IMR-90 (cell line): ENCODE measurements around the gene MAP3K8. TPM values are rescaled to one million over a fixed set of nuclear protein-coding genes. Genes with fewer than 3 reads are reported as not detected.

Source experiments
- ATAC-seq: fragments of 200-7000 bp; cut with Tn5 transposase; 2 replicates; pipeline ENCODE4 v1.9.1; 2020; ENCODE audit warnings: low read depth, mild to moderate bottlenecking, moderate library complexity
- BruUV-seq: library from RNA; stranded (reverse); fragments of 400-500 nt; replicated peaks from 2 replicates; lab custom pipeline; 2021; lab: Mats Ljungman, UMichigan
- CTCF ChIA-PET: fragments of 300-600 bp; formaldehyde crosslinking; extraction: SDS; loops from one replicate; lab custom pipeline; 2021; ENCODE audit warnings: antibody characterized with exemption; lab: Yijun Ruan, JAX
- POLR2A ChIA-PET: fragments of 300-600 bp; sonication (Branson Sonifier 250); formaldehyde crosslinking; loops from one replicate; lab custom pipeline; 2022; ENCODE audit warnings: antibody characterized with exemption; ENCODE audit not compliant: unreplicated experiment; lab: Charles Lee
- DNase-seq: peaks from one replicate; pipeline ENCODE4 v3.0.0; 2013
- H2AFZ ChIP-seq: replicated peaks from 2 replicates; pipeline ENCODE3; 2013; ENCODE audit warnings: low read length, mild to moderate bottlenecking; ENCODE audit not compliant: poor library complexity
- H2AK5ac ChIP-seq: 2 replicates; pipeline ENCODE4 v1.6.1; 2013; ENCODE audit warnings: low read depth, low read length, inconsistent platforms
- H2AK9ac ChIP-seq: replicated peaks from 2 replicates; pipeline ENCODE3; 2013; ENCODE audit warnings: mild to moderate bottlenecking, low read depth, low read length, moderate library complexity; ENCODE audit not compliant: poor library complexity
- H2BK120ac ChIP-seq: 2 replicates; pipeline ENCODE4 v1.6.1; 2013; ENCODE audit warnings: low read depth, low read length, inconsistent platforms
- H2BK15ac ChIP-seq: 3 replicates; pipeline ENCODE4 v1.6.1; 2013; ENCODE audit warnings: low read depth, low read length, inconsistent platforms
- H2BK20ac ChIP-seq: 2 replicates; pipeline ENCODE4 v1.6.1; 2013; ENCODE audit warnings: low read depth, mild to moderate bottlenecking, inconsistent platforms, low read length, moderate library complexity
- H2BK5ac ChIP-seq: 2 replicates; pipeline ENCODE4 v1.6.1; 2013; ENCODE audit warnings: mild to moderate bottlenecking, low read depth, low read length, inconsistent platforms; ENCODE audit not compliant: poor library complexity, severe bottlenecking
- H3K14ac ChIP-seq: replicated peaks from 2 replicates; pipeline ENCODE4 v1.6.1; 2013; ENCODE audit warnings: low read depth, low read length, inconsistent platforms
- H3K18ac ChIP-seq: 2 replicates; pipeline ENCODE4 v1.6.1; 2013; ENCODE audit warnings: low read depth, low read length, control low read depth
- H3K23ac ChIP-seq: 2 replicates; pipeline ENCODE4 v1.6.1; 2013; ENCODE audit warnings: low read depth, low read length, inconsistent platforms
- H3K27ac ChIP-seq: 2 replicates; pipeline ENCODE4 v1.5.1; 2013; ENCODE audit warnings: mild to moderate bottlenecking, control low read depth, low read length; ENCODE audit not compliant: insufficient read depth
- H3K27me3 ChIP-seq: 2 replicates; pipeline ENCODE4 v1.6.1; 2013; ENCODE audit warnings: low read length; ENCODE audit not compliant: control insufficient read depth, insufficient read depth
- H3K36me3 ChIP-seq: 2 replicates; pipeline ENCODE4 v1.6.1; 2013; ENCODE audit warnings: low read length, mixed read lengths; ENCODE audit not compliant: control insufficient read depth, insufficient read depth
- H3K4ac ChIP-seq: 2 replicates; pipeline ENCODE4 v1.6.1; 2013; ENCODE audit warnings: low read depth, low read length, inconsistent platforms
- H3K4me1 ChIP-seq: 2 replicates; pipeline ENCODE4 v1.6.1; 2013; ENCODE audit warnings: low read length, mixed read lengths; ENCODE audit not compliant: control insufficient read depth, insufficient read depth
- H3K4me2 ChIP-seq: 2 replicates; pipeline ENCODE4 v1.6.1; 2013; ENCODE audit warnings: low read depth, mild to moderate bottlenecking, control low read depth, low read length, moderate library complexity
- H3K4me3 ChIP-seq: 2 replicates; pipeline ENCODE4 v1.5.1; 2013; ENCODE audit warnings: low read depth, mild to moderate bottlenecking, control low read depth, low read length, moderate library complexity; ENCODE audit not compliant: insufficient read depth
- H3K56ac ChIP-seq: 2 replicates; pipeline ENCODE4 v1.6.1; 2013; ENCODE audit warnings: low read length, inconsistent platforms; ENCODE audit not compliant: insufficient read depth; ENCODE audit errors: extremely low read depth
- H3K79me1 ChIP-seq, 2 experiments: 2 replicates each; pipeline ENCODE4 v1.6.1; 2013; ENCODE audit warnings: low read length in 2 of 2, inconsistent platforms in 1 of 2, low read depth in 1 of 2
- H3K9ac ChIP-seq: 2 replicates; pipeline ENCODE4 v1.6.1; 2013; ENCODE audit warnings: low read depth, low read length, control low read depth
- H3K9me1 ChIP-seq: 2 replicates; pipeline ENCODE4 v1.6.1; 2013; ENCODE audit warnings: low read length, inconsistent platforms; ENCODE audit not compliant: insufficient read depth
- H3K9me3 ChIP-seq: 2 replicates; pipeline ENCODE4 v1.6.1; 2013; ENCODE audit warnings: low read length; ENCODE audit not compliant: control insufficient read depth, insufficient read depth
- H4K20me1 ChIP-seq: 2 replicates; pipeline ENCODE4 v1.6.1; 2013; ENCODE audit warnings: low read length, inconsistent platforms; ENCODE audit not compliant: insufficient read depth
- H4K5ac ChIP-seq: 2 replicates; pipeline ENCODE4 v1.6.1; 2013; ENCODE audit warnings: mild to moderate bottlenecking, low read depth, low read length, control low read depth
- H4K8ac ChIP-seq, 2 experiments: 2 replicates each; pipeline ENCODE4 v1.6.1; 2013; ENCODE audit warnings: low read depth in 2 of 2, low read length in 2 of 2, control low read depth in 1 of 2, inconsistent platforms in 1 of 2
- H4K91ac ChIP-seq: 2 replicates; pipeline ENCODE4 v1.6.1; 2013; ENCODE audit warnings: low read depth, low read length, inconsistent platforms; ENCODE audit not compliant: insufficient read depth
- BHLHE40 ChIP-seq: fragments of 150-350 bp; IDR thresholded peaks from 2 replicates; pipeline ENCODE4 v1.6.1; 2016; ENCODE audit warnings: mild to moderate bottlenecking, low read depth, low read length
- CHD1 ChIP-seq: IDR thresholded peaks from 2 replicates; pipeline ENCODE4 v1.6.1; 2012; ENCODE audit warnings: low read depth, low read length, improper control_type of control experiment
- CTCF ChIP-seq: conservative IDR thresholded peaks from 2 replicates; pipeline ENCODE4 v1.5.1; 2012; ENCODE audit warnings: mild to moderate bottlenecking, low read depth, low read length, improper control_type of control experiment
- ELK1 ChIP-seq: fragments of 150-350 bp; IDR thresholded peaks from 2 replicates; pipeline ENCODE4 v1.6.1; 2016; ENCODE audit warnings: low read depth, mild to moderate bottlenecking, low read length, moderate library complexity, borderline replicate concordance
- FOS ChIP-seq: fragments of 150-350 bp; IDR thresholded peaks from 2 replicates; pipeline ENCODE4 v1.6.1; 2016; ENCODE audit warnings: low read depth, low read length
- MAFK ChIP-seq: IDR thresholded peaks from 2 replicates; pipeline ENCODE4 v1.6.1; 2012; ENCODE audit warnings: low read depth, low read length, improper control_type of control experiment
- MXI1 ChIP-seq: IDR thresholded peaks from 2 replicates; pipeline ENCODE4 v1.6.1; 2012; ENCODE audit warnings: low read depth, mild to moderate bottlenecking, low read length, moderate library complexity, borderline replicate concordance
- NFE2L2 ChIP-seq: fragments of 150-350 bp; IDR thresholded peaks from 2 replicates; pipeline ENCODE4 v1.6.1; 2016; ENCODE audit warnings: low read depth, mild to moderate bottlenecking, low read length
- POLR2A ChIP-seq: IDR thresholded peaks from 2 replicates; pipeline ENCODE4 v1.6.1; 2012; ENCODE audit warnings: mild to moderate bottlenecking, low read depth, low read length
- RCOR1 ChIP-seq: IDR thresholded peaks from 2 replicates; pipeline ENCODE4 v1.6.1; 2012; ENCODE audit warnings: mild to moderate bottlenecking, low read length, improper control_type of control experiment; ENCODE audit not compliant: insufficient replicate concordance
- RFX5 ChIP-seq: IDR thresholded peaks from 2 replicates; pipeline ENCODE4 v1.8.0; 2012; ENCODE audit warnings: low read depth, mild to moderate bottlenecking, low read length, moderate library complexity
- SMC3 ChIP-seq: fragments of 150-350 bp; IDR thresholded peaks from 2 replicates; pipeline ENCODE4 v1.6.1; 2016; ENCODE audit warnings: low read depth, mild to moderate bottlenecking, antibody characterized with exemption, low read length, moderate library complexity
- USF2 ChIP-seq: fragments of 150-350 bp; IDR thresholded peaks from 2 replicates; pipeline ENCODE4 v1.6.1; 2017; ENCODE audit warnings: mild to moderate bottlenecking, antibody characterized with exemption, low read length, low read depth
- WGBS, 2 experiments: methylation state at CpG; one replicate each; pipeline versions ENCODE4 v1.1.5 to v1.1.7; 2013; ENCODE audit warnings: missing lambda C conversion rate in 2 of 2; ENCODE audit not compliant: insufficient read length in 1 of 2; ENCODE audit errors: extremely low coverage in 2 of 2; 5-methylcytosine and 5-hydroxymethylcytosine counted together
- dilution Hi-C: fragments of 300-500 bp; cut with HindIII; formaldehyde crosslinking; loops from one replicate; pipeline ENCODE4 v1.14.3; 2018; ENCODE audit warnings: low sequenced_read_pairs; ENCODE audit not compliant: unreplicated experiment
- in situ Hi-C: fragments of 300-500 bp; cut with MboI; formaldehyde crosslinking; loops from 3 replicates; pipeline ENCODE4 v1.14.3; 2019; ENCODE audit warnings: low sequenced_read_pairs, inconsistent platforms, mixed read lengths
- intact Hi-C: fragments of 100-400 bp; cut with micrococcal nuclease; formaldehyde crosslinking; loops from 2 replicates; pipeline ENCODE4 v1.10.0; 2022
- polyA plus RNA-seq, 3 experiments: library from polyadenylated mRNA; depleted of rRNA; stranded (reverse); fragments of >200 nt; gene quantifications; 2 replicates each; pipeline ENCODE4 v1.2.3, GENCODE V29; 2012; ENCODE audit warnings: low replicate concordance in 1 of 3
- total RNA-seq: library from RNA; depleted of rRNA; stranded (reverse); fragments of >200 nt; gene quantifications from 2 replicates; pipeline ENCODE4 v1.2.3, GENCODE V29; 2012

MAP3K8 gene
- total and polyA plus RNA-seq, 2 of the 4 experiments (the other 2 are of a cell fraction): 1.8 to 2.6 TPM

- in situ Hi-C loops: no loop called here
- dilution Hi-C loops: no loop called here
- no peaks in the 10 kb centered on the region for H3K4me1 ChIP-seq
- H3K27ac ChIP-seq: no peak overlapping the region
- intact Hi-C loops: no loop called here
- no peak overlapping the region for H2AK5ac ChIP-seq
- ChIA-PET CTCF (no interaction called here), POLR2A (no interaction called here)
- no peak overlapping the region for H4K5ac ChIP-seq
- H4K91ac ChIP-seq: no peak overlapping the region
- no peak overlapping the region for H2BK20ac ChIP-seq
- no CpG with 5 or more reads among the region's 4 CpGs for WGBS, 2 experiments
- H4K8ac ChIP-seq: no peak overlapping the region
- H3K18ac ChIP-seq: no peak overlapping the region
- H3K9ac ChIP-seq: no peak overlapping the region
- peaks cover 8% of the 10 kb centered on the region for H3K27me3 ChIP-seq
- ATAC-seq: no peak
- BruUV-seq: no TSS peak
- no peak overlapping the region for H3K23ac ChIP-seq
- H3K36me3 ChIP-seq: no peaks in the 10 kb centered on the region
- H2AK9ac ChIP-seq: no peak overlapping the region
- no peak overlapping the region for H3K4ac ChIP-seq
- no peak overlapping the region for H2BK15ac ChIP-seq
- H2BK120ac ChIP-seq: no peak overlapping the region
- no peak overlapping the region for H3K56ac ChIP-seq
- no peak overlapping the region for H2AFZ ChIP-seq
- H3K4me2 ChIP-seq: no peak overlapping the region
- H2BK5ac ChIP-seq: no peak overlapping the region
- no peaks in the 10 kb centered on the region for H3K9me3 ChIP-seq
- no peak for DNase-seq
- H3K79me1 ChIP-seq: no peaks in the 10 kb centered on the region
- H3K4me3 ChIP-seq: no peak overlapping the region
- peaks cover 2% of the 10 kb centered on the region; the same call in 1 of the 2 replicates for H3K9me1 ChIP-seq
- TF ChIP-seq CTCF (no peak), USF2 (no peak), FOS (no peak), SMC3 (no peak), NFE2L2 (no peak), POLR2A (no peak), MAFK (no peak), CHD1 (no peak), BHLHE40 (no peak), ELK1 (no peak), RFX5 (no peak), RCOR1 (no peak), MXI1 (no peak)
- no peak overlapping the region for H3K14ac ChIP-seq
- no peaks in the 10 kb centered on the region for H4K20me1 ChIP-seq
Observed at GRCh38 chr10:30467651-30468338, 33.8 kb downstream of the MAP3K8 start.
